ENCODE measurements around the gene ARHGEF33.

DNA sequence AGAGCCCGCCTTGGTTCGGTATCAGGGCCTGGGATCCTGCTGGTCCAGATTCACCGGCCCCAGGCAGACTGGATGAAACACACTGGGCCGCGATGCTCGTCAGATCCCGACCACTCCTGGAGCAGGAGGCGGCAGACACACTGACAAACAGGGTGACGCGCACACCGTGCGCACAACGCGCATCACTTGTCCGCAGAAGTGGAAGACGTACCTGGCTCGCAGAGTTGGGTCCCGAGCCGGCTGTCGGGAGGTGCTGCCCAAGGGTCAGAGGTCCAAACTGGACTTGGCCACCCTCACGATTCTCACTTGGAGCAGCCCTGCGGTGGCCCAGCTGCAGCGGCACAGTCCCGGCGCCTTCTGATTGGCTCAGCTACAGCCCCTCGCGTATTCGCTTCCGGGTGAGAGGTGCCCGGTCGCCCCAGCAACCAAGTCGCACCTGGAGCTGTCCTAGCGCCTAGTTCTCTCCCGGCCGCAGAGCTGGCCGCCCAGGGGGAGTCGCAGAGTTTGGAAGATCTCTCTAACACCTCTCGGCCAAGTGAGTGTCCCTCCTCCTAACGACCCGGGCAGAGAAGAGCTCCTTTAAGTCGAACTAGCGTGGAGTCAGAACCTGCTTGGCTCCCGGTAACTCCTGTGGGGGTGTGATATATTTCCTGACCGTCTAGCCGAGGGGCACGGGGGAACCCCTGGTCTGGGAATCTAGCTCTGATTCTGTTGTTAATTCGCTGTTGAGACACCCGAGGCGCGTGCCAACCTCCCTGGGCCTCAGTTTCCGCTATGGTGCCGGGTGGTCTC is 13.9 kb upstream of the ARHGEF33 start, which contains the start of the genes DHX57 and MORN2:
- no peak; the same call in 1 of the 2 replicates for TF ChIP-seq CTCF (tag by site-specific recombination; IDR thresholded peaks at IDR 0.05)
- no peak for TF ChIP-seq ZNF768 (tag by site-specific recombination; IDR thresholded peaks at IDR 0.05)
- TF ChIP-seq ZNF341 (tag by site-specific recombination; IDR thresholded peaks at IDR 0.05; ENCODE audit: low read depth), result peak; percentile 99
- TF ChIP-seq ZNF792 (tag by site-specific recombination; IDR thresholded peaks at IDR 0.05), result no peak
- no peak for TF ChIP-seq OSR2 (tag by site-specific recombination; IDR thresholded peaks at IDR 0.05)
- TF ChIP-seq ZNF660 (tag by site-specific recombination; IDR thresholded peaks at IDR 0.05), result no peak
- no peak for TF ChIP-seq ZNF416 (tag by site-specific recombination; IDR thresholded peaks at IDR 0.05)
- no peak; the same call in 1 of the 2 replicates for TF ChIP-seq KLF16 (tag by site-specific recombination; IDR thresholded peaks at IDR 0.05)
- TF ChIP-seq ZNF776 (tag by site-specific recombination; IDR thresholded peaks at IDR 0.05; ENCODE audit: borderline replicate concordance), result no peak
- no peak for TF ChIP-seq SETDB1 (IDR thresholded peaks at IDR 0.05; ENCODE audit: insufficient read length, low read length)
- no peak for TF ChIP-seq ZNF433 (tag by site-specific recombination; IDR thresholded peaks at IDR 0.05; ENCODE audit: low read depth)
- TF ChIP-seq KLF10 (tag by site-specific recombination; IDR thresholded peaks at IDR 0.05), result no peak
- no peak for TF ChIP-seq ZNF19 (tag by site-specific recombination; IDR thresholded peaks at IDR 0.05; ENCODE audit: low read depth)
